Pericardium fibroblast (primary cell): Measurements from ENCODE around the gene CDH19. TPM values are rescaled to one million over a fixed set of nuclear protein-coding genes. Genes with fewer than 3 reads are reported as not detected.

Experiments used
- total RNA-seq: library from RNA; depleted of rRNA; stranded (reverse); fragments of >200 nt; gene quantifications from 2 replicates; pipeline ENCODE4 v1.2.3, GENCODE V29; 2015

The CDH19 gene
- 0.12 TPM in 1 of 2 replicates, not detected in the other for total RNA-seq

GRCh38 chr18:66603941-66604627, at the start of gene CDH19:
CDH19 (minus strand) TSS chr18:66604090; CDS start chr18:66572204, 31,886 bp downstream.

